ENCODE results near the gene MAP3K20.
"Not testable (repeated sequence)": the region's sequence is repeated elsewhere in the genome, so short reads cannot be mapped to it uniquely, and the experiment has no call there.

- TF ChIP-seq FOXP4 (CRISPR knock-in tag; IDR thresholded peaks at IDR 0.05); ZNF281 (CRISPR knock-in tag; IDR thresholded peaks at IDR 0.05); E2F1 (CRISPR knock-in tag; IDR thresholded peaks at IDR 0.05); CTCF (IDR thresholded peaks at IDR 0.05); ZBTB21 (CRISPR knock-in tag; IDR thresholded peaks at IDR 0.05; ENCODE audit: borderline replicate concordance); MAX (CRISPR knock-in tag; IDR thresholded peaks at IDR 0.05); SMAD4 (CRISPR knock-in tag; IDR thresholded peaks at IDR 0.05); NR3C1 (CRISPR knock-in tag; conservative IDR thresholded peaks at IDR 0.05; ENCODE audit: low read depth); SP1 (CRISPR knock-in tag; conservative IDR thresholded peaks at IDR 0.05): not testable (repeated sequence)
Measured at GRCh38 chr2:173093617-173094016, 18.0 kb downstream of the MAP3K20 start.

Measured in WTC11 (cell line).